Measurements from ENCODE around the gene SMOC1.

DNA sequence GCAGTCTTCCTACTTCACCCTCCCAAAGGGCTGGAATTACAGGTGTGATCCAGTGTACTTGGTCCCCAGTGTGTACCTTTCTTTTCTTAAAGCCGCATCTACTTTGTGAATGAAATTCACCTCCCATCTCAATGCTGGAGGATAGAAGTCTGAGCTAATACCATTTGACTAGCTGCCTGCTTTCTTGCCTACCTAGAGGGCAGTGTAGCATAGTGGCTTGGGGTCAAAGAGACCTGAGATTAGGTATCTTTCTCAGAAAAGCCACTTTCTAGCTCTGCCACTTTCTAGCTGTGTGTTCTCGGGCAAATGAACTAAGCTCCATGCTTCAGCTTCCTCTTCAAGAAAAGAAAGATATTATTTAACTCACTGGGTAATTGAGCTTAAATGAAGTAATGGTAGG lies 16.9 kb downstream of the SMOC1 start:
- TF ChIP-seq, protein P1, sequence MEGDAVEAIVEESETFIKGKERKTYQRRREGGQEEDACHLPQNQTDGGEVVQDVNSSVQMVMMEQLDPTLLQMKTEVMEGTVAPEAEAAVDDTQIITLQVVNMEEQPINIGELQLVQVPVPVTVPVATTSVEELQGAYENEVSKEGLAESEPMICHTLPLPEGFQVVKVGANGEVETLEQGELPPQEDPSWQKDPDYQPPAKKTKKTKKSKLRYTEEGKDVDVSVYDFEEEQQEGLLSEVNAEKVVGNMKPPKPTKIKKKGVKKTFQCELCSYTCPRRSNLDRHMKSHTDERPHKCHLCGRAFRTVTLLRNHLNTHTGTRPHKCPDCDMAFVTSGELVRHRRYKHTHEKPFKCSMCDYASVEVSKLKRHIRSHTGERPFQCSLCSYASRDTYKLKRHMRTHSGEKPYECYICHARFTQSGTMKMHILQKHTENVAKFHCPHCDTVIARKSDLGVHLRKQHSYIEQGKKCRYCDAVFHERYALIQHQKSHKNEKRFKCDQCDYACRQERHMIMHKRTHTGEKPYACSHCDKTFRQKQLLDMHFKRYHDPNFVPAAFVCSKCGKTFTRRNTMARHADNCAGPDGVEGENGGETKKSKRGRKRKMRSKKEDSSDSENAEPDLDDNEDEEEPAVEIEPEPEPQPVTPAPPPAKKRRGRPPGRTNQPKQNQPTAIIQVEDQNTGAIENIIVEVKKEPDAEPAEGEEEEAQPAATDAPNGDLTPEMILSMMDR (IDR thresholded peaks at IDR 0.05) = no peak
- TF ChIP-seq POLR2A (IDR thresholded peaks at IDR 0.05) = no peak

All from body of pancreas (tissue), 4 donors.